SK-N-SH (cell line): Measurements from ENCODE around the gene PRX. TPM values are rescaled to one million over a fixed set of nuclear protein-coding genes. Genes with fewer than 3 reads are reported as not detected.

ENCODE experiments used
- CTCF ChIA-PET: fragments of 300-600, 350-600 bp; formaldehyde crosslinking; extraction: SDS; loops from one replicate; lab custom pipeline; 2021; lab: Yijun Ruan, JAX
- POLR2A ChIA-PET: fragments of 350-600 bp; sonication (Branson Sonifier 250); formaldehyde crosslinking; extraction: SDS; loops from one replicate; lab custom pipeline; 2020; ENCODE audit warnings: antibody characterized with exemption, inconsistent platforms; lab: Yijun Ruan, JAX
- DNase-seq: peaks from one replicate; pipeline ENCODE4 v3.0.0; 2012
- H2AFZ ChIP-seq: fragments of 200-600 bp; sonication (generic); 2 replicates; pipeline ENCODE4 v1.8.1; 2016; ENCODE audit warnings: antibody characterized with exemption, mild to moderate bottlenecking, low read depth
- H3F3A ChIP-seq: fragments of 200-600 bp; sonication (generic); replicated peaks from 2 replicates; pipeline ENCODE3; 2016; ENCODE audit warnings: antibody characterized with exemption, mild to moderate bottlenecking; ENCODE audit not compliant: insufficient read depth
- H3K27ac ChIP-seq, 2 experiments: fragments of 200-500 bp in 1 of 2; fragments of 200-600 bp in 1 of 2; sonication (Bioruptor generic) in 1 of 2; sonication (generic), shearing (Covaris generic) in 1 of 2; 2 replicates each; pipeline versions ENCODE4 v1.5.1 to v1.6.1; 2014 to 2016; ENCODE audit warnings: low read depth in 2 of 2, inconsistent platforms in 1 of 2, low read length in 1 of 2, mild to moderate bottlenecking in 1 of 2, mixed read lengths in 1 of 2
- H3K27me3 ChIP-seq: fragments of 200-600 bp; sonication (generic), shearing (Covaris generic); 2 replicates; pipeline ENCODE4 v1.6.1; 2016; ENCODE audit warnings: mixed run types; ENCODE audit not compliant: insufficient read depth
- H3K36me3 ChIP-seq, 2 experiments: fragments of 200-500 bp in 1 of 2; fragments of 200-600 bp in 1 of 2; sonication (Bioruptor generic) in 1 of 2; sonication (generic) in 1 of 2; replicated peaks in 1 of 2; 2 replicates each; pipeline versions ENCODE3 to v1.5.1; 2014 to 2016; ENCODE audit warnings: low read length in 1 of 2, mild to moderate bottlenecking in 1 of 2; ENCODE audit not compliant: insufficient read depth in 2 of 2, control insufficient read depth in 1 of 2
- H3K4me1 ChIP-seq, 2 experiments: fragments of 200-500 bp in 1 of 2; fragments of 200-600 bp in 1 of 2; sonication (Bioruptor generic) in 1 of 2; sonication (generic), shearing (Covaris generic) in 1 of 2; 2 replicates each; pipeline versions ENCODE4 v1.5.1 to v1.6.1; 2014 to 2016; ENCODE audit warnings: low read depth in 1 of 2, low read length in 1 of 2, mixed run types in 1 of 2; ENCODE audit not compliant: insufficient read depth in 2 of 2, control insufficient read depth in 1 of 2
- H3K4me2 ChIP-seq: fragments of 200-600 bp; sonication (generic), shearing (Covaris generic); 2 replicates; pipeline ENCODE4 v1.6.1; 2017; ENCODE audit warnings: mixed run types
- H3K4me3 ChIP-seq, 2 experiments: fragments of 200-500 bp in 1 of 2; fragments of 200-600 bp in 1 of 2; sonication (Bioruptor generic) in 1 of 2; sonication (generic), shearing (Covaris generic) in 1 of 2; 2 replicates each; pipeline versions ENCODE4 v1.5.1 to v1.8.1; 2014 to 2016; ENCODE audit warnings: low read depth in 2 of 2, inconsistent platforms in 1 of 2, low read length in 1 of 2, mild to moderate bottlenecking in 1 of 2, mixed read lengths in 1 of 2, moderate library complexity in 1 of 2
- H3K79me2 ChIP-seq: fragments of 200-600 bp; sonication (generic); 2 replicates; pipeline ENCODE4 v1.8.1; 2017; ENCODE audit warnings: mild to moderate bottlenecking; ENCODE audit not compliant: insufficient read depth
- H3K9ac ChIP-seq: fragments of 200-600 bp; sonication (generic); 2 replicates; pipeline ENCODE4 v1.6.1; 2017; ENCODE audit warnings: mixed run types
- H3K9me2 ChIP-seq: fragments of 200-600 bp; sonication (generic); 2 replicates; pipeline ENCODE4 v1.6.1; 2017; ENCODE audit warnings: mixed run types
- H3K9me3 ChIP-seq: fragments of 200-600 bp; sonication (generic); 2 replicates; pipeline ENCODE4 v1.6.1; 2017; ENCODE audit warnings: mixed run types, mild to moderate bottlenecking, moderate library complexity
- H4K20me1 ChIP-seq: fragments of 200-600 bp; sonication (generic); 2 replicates; pipeline ENCODE4 v1.6.1; 2017; ENCODE audit warnings: mild to moderate bottlenecking, mixed run types; ENCODE audit not compliant: insufficient read depth
- RFX5 ChIP-seq: IDR thresholded peaks from 2 replicates; pipeline ENCODE4 v1.6.1; 2012; ENCODE audit warnings: mild to moderate bottlenecking, improper control_type of control experiment, low read length
- RXRA ChIP-seq: IDR thresholded peaks from 2 replicates; pipeline ENCODE4 v1.4.0; 2012; ENCODE audit warnings: low read depth, mild to moderate bottlenecking, borderline replicate concordance
- SIN3A ChIP-seq: IDR thresholded peaks from 2 replicates; pipeline ENCODE4 v1.6.1; 2012; ENCODE audit warnings: low read depth, mild to moderate bottlenecking, low read length, moderate library complexity, borderline replicate concordance
- WGBS: methylation state at CpG from one replicate; pipeline ENCODE4 v1.1.6; 2017; ENCODE audit warnings: low lambda C conversion rate; 5-methylcytosine and 5-hydroxymethylcytosine counted together
- polyA plus RNA-seq, 3 experiments: library from polyadenylated mRNA; depleted of rRNA; stranded (reverse); fragments of >200 nt; gene quantifications; 2 replicates each; pipeline ENCODE4 v1.2.3, GENCODE V29; 2012

PRX gene
- polyA plus RNA-seq, 1 of the 3 experiments (the other 2 are of a cell fraction): 2.2 TPM

DNA sequence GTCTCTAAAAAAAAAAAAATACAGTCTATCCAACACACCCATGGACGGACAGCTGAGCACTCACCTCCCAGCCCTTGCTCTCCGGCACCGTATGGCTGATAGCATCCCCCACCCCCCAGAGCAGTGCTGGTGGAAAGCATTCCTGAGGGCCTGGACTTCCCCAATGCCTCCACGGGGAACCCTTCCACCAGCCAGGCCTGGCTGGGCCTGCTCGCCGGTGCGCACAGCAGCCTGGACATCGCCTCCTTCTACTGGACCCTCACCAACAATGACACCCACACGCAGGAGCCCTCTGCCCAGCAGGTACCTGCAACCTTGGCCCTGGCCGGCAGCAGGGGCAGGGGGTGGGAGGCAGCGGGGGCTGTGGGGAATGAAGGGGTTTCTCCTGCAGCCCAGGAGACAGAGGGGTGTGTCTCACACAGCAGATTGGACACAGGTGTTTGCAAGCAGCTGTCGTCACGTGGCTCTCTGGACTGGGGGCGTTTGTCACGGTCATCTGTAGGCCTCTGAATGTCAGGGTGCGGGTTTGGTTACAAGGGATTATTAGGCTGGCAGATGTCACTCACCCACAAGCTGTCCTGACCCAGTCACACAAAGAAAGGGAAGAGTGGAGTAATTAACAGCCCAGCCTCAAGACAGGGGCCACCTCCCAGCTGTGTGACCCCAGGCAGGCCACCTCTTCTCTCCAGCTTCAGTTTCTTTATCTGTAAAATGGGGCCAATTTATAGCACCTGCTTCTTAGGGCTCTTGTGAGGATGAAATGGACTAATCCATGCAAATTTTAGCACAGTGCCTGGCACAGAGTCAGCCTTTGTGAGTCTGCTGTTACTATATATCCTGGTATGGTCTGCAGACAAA, 45.4 kb downstream of the PRX start:
- WGBS: 97% methylated on average over 12 of the region's 16 CpGs
- Histone ChIP-seq H3K27me3 (no peaks in the 10 kb centered on the region), H3K9me3 (no peaks in the 10 kb centered on the region), H3K4me3 (no peak overlapping the region), H3K9ac (no peak overlapping the region), H3K4me1 (peaks cover 0 to 14% of the 10 kb centered on the region in 2 experiments; a peak in 2 of 4 replicates), H4K20me1 (no peaks in the 10 kb centered on the region), H3K79me2 (peaks cover 9% of the 10 kb centered on the region; the same call in 1 of the 2 replicates), H3K4me2 (no peak overlapping the region), H3K9me2 (no peaks in the 10 kb centered on the region), H3F3A (peaks cover 7% of the 10 kb centered on the region), H3K36me3 (peaks cover 10 to 20% of the 10 kb centered on the region in 2 experiments), H3K27ac (no peak overlapping the region), H2AFZ (no peak overlapping the region)
- ChIA-PET POLR2A (no interaction called here), CTCF (interaction anchor here (1.4 to 2.6 kb wide), 2 partner anchors 13 to 63 kb away, joined by 4 to 8 read pairs; no protein-coding TSS in a partner anchor)
- DNase-seq: peak; percentile 19
- TF ChIP-seq RXRA: no peak

DNA sequence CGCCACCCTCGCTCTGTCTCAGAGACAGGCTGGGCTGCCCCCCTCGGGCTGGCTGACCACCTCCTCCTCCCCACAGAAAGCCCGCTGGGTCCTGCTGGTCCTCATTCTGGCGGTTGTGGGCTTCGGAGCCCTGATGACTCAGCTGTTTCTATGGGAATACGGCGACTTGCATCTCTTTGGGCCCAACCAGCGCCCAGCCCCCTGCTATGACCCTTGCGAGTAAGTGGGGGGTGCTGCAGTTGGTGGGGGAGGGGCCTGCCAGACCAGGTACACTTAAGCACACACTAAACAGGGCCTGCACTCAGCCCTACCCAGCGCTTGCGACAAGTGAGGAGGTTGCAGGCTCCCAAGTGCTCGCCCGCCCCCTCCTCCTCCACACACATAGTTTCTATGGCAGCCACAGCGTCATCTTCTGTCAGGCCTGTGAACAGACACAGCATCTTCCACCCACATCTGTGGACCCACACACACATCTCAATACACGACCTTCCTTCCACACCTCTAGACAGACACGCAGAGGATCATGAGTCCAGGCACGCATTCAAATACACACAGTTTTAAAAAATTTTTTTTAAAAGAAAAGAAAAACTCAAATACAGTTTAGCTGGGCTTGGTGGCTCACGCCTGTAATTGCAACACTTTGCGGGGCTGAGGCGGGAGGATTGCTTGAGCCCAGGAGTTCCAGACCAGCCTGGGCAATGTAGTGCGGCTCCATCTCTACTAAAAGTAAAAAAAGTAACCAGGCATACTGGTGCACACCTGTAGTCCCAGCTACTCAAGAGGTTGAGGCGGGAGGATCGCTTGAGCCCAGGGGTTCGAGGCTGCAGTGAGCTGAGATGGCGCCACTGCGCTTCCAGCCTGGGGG, 46.2 kb downstream of the PRX start:
- Histone ChIP-seq H3K36me3 (peaks cover 10 to 18% of the 10 kb centered on the region in 2 experiments), H3K4me3 (peak overlapping the region; percentile 49 to 66; a peak in 2 of 4 replicates), H2AFZ (no peak overlapping the region)
- POLR2A ChIA-PET: interaction anchor here (1.1 to 1.2 kb wide), 2 partner anchors 8 to 9 kb away, joined by 3 to 5 read pairs; no protein-coding TSS in a partner anchor
- TF ChIP-seq RFX5 (peak; percentile 90), SIN3A (no peak)
- TF ChIP-seq, all 33 proteins: peak for 1
- Histone ChIP-seq H3K9me3 (no peaks in the 10 kb centered on the region), H3K9ac (no peak overlapping the region), H4K20me1 (no peaks in the 10 kb centered on the region), H3K27ac (peak overlapping the region in 1 of 2 experiments; percentile 67; a peak in 1 of 4 replicates), H3F3A (peaks cover 7% of the 10 kb centered on the region), H3K9me2 (no peaks in the 10 kb centered on the region), H3K4me1 (peaks cover 0 to 14% of the 10 kb centered on the region in 2 experiments; a peak in 2 of 4 replicates), H3K27me3 (no peaks in the 10 kb centered on the region), H3K4me2 (peak overlapping the region; percentile 88), H3K79me2 (peaks cover 9% of the 10 kb centered on the region; the same call in 1 of the 2 replicates)
- WGBS: 86% methylated on average over 23 of the region's 27 CpGs
- DNase-seq: peak; percentile 73
- CTCF ChIA-PET: interaction anchor here (1.0 to 2.6 kb wide), 5 partner anchors 14 to 62 kb away, joined by 3 to 12 read pairs (median 6); no protein-coding TSS in a partner anchor
